ENCODE results near the gene FOXO3B.
"Not testable (repeated sequence)": the region's sequence is repeated elsewhere in the genome, so short reads cannot be mapped to it uniquely, and the experiment has no call there.

FOXO3B gene

DNA sequence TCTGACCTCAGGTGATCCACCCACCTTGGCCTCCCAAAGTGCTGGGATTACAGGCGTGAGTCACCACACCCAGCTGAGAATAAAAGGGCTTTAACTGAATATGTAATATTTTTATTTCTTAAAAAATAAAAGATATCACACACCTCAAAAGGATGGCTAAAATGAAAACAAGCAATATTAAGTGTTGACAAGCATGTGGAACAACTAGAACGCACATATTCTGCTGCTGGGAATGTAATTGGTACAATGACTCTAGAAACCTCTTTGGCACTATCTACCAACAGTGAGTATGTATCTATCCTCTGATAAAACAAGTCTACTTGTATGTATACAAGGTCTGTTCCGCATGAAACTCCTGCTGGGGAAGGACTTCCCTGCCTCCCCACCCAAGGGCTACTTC, 5.2 kb downstream of the FOXO3B start:
- H3K9ac ChIP-seq (ENCODE audit: low read depth, low read length); H3K27ac ChIP-seq (ENCODE audit: low read length); H3K79me2 ChIP-seq (ENCODE audit: insufficient read depth, low read length); H3K9me3 ChIP-seq (ENCODE audit: insufficient read depth, low read length, severe bottlenecking); H2AFZ ChIP-seq (ENCODE audit: low read depth, low read length); H3K4me1 ChIP-seq (ENCODE audit: insufficient read depth, low read length); ATAC-seq (ENCODE audit: insufficient read depth, low read depth); H3K4me3 ChIP-seq (ENCODE audit: low read depth in 1 of 2, low read length in 2 of 2); DNase-seq; H3K4me2 ChIP-seq (ENCODE audit: insufficient read depth, low read length); H4K20me1 ChIP-seq (ENCODE audit: insufficient read depth, low read length); H3K27me3 ChIP-seq (ENCODE audit: insufficient read depth, low read length, poor library complexity): not testable (repeated sequence)
- H3K36me3 ChIP-seq (ENCODE audit: insufficient read depth, low read length) = peaks cover 31% of the 10 kb centered on the region

- not testable (repeated sequence) for DNase-seq; H3K27me3 ChIP-seq (ENCODE audit: insufficient read depth, low read length, poor library complexity); H2AFZ ChIP-seq (ENCODE audit: low read depth, low read length); H3K4me2 ChIP-seq (ENCODE audit: insufficient read depth, low read length); H3K9ac ChIP-seq (ENCODE audit: low read depth, low read length); H3K4me1 ChIP-seq (ENCODE audit: insufficient read depth, low read length); ATAC-seq (ENCODE audit: insufficient read depth, low read depth); H3K79me2 ChIP-seq (ENCODE audit: insufficient read depth, low read length); H3K4me3 ChIP-seq (ENCODE audit: low read depth in 1 of 2, low read length in 2 of 2); H3K9me3 ChIP-seq (ENCODE audit: insufficient read depth, low read length, severe bottlenecking); H3K27ac ChIP-seq (ENCODE audit: low read length); H4K20me1 ChIP-seq (ENCODE audit: insufficient read depth, low read length)
- peaks cover 49% of the 10 kb centered on the region for H3K36me3 ChIP-seq (ENCODE audit: insufficient read depth, low read length)
Measured at GRCh38 chr17:18672395-18673227, 9.5 kb downstream of the FOXO3B start.

DNA sequence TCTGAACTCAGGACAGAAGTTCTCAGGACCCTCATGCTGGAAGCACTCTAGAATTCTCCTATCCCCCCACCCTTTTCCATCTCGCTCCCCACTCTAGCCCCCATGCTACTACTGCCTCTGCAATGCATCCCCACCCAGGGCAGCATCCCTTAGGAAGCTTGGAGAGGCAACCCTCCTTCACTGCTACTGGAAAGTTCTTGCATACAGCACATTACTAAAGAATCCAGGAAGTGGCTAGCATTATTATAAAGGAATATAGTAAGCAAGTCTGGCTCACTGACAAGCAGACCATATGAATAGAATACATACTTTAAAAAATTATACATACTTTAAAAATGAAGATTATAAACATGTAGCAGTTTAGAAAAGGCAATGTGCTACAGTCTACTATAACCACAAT, 13.5 kb downstream of the FOXO3B start:
- not testable (repeated sequence) for H3K27ac ChIP-seq (ENCODE audit: low read length); H2AFZ ChIP-seq (ENCODE audit: low read depth, low read length); H3K9me3 ChIP-seq (ENCODE audit: insufficient read depth, low read length, severe bottlenecking); H3K4me3 ChIP-seq (ENCODE audit: low read depth in 1 of 2, low read length in 2 of 2); DNase-seq; H3K79me2 ChIP-seq (ENCODE audit: insufficient read depth, low read length); ATAC-seq (ENCODE audit: insufficient read depth, low read depth); H3K4me2 ChIP-seq (ENCODE audit: insufficient read depth, low read length); H3K9ac ChIP-seq (ENCODE audit: low read depth, low read length); H3K27me3 ChIP-seq (ENCODE audit: insufficient read depth, low read length, poor library complexity); H3K4me1 ChIP-seq (ENCODE audit: insufficient read depth, low read length); H4K20me1 ChIP-seq (ENCODE audit: insufficient read depth, low read length)
- H3K36me3 ChIP-seq (ENCODE audit: insufficient read depth, low read length) = peaks cover 44% of the 10 kb centered on the region

DNA sequence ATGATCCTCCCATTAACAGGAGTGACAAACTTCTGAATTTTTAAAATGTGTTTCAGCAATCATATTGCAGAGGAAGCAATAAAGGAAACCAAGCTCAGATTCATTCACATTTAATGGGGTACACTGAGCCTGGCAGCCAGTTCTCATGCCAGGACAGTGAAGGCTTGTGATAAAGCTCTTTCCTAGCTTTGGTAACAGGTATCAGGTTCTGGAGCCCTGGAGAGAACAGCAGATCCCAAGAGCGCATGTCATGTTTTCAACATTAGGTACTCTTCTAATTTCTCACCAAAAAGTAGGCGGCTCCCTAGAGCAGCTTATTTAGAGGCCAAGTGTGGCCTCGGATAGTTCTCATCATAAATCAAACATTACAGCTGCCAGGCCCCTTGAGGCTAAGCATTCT, 14.6 kb downstream of the FOXO3B start:
- H3K9me3 ChIP-seq (ENCODE audit: insufficient read depth, low read length, severe bottlenecking) = peaks cover 13% of the 10 kb centered on the region
- not testable (repeated sequence) for H3K27me3 ChIP-seq (ENCODE audit: insufficient read depth, low read length, poor library complexity)

GRCh38 chr17:18666326-18666725, 15.8 kb downstream of the FOXO3B start:
- not testable (repeated sequence) for H3K27me3 ChIP-seq (ENCODE audit: insufficient read depth, low read length, poor library complexity); H3K27ac ChIP-seq (ENCODE audit: low read length); H3K79me2 ChIP-seq (ENCODE audit: insufficient read depth, low read length); H3K9ac ChIP-seq (ENCODE audit: low read depth, low read length); H4K20me1 ChIP-seq (ENCODE audit: insufficient read depth, low read length); DNase-seq; H3K4me3 ChIP-seq (ENCODE audit: low read depth in 1 of 2, low read length in 2 of 2); ATAC-seq (ENCODE audit: insufficient read depth, low read depth); H3K4me2 ChIP-seq (ENCODE audit: insufficient read depth, low read length); H2AFZ ChIP-seq (ENCODE audit: low read depth, low read length); H3K4me1 ChIP-seq (ENCODE audit: insufficient read depth, low read length)
- Histone ChIP-seq H3K9me3 (ENCODE audit: insufficient read depth, low read length, severe bottlenecking) (peaks cover 14% of the 10 kb centered on the region), H3K36me3 (ENCODE audit: insufficient read depth, low read length) (peaks cover 31% of the 10 kb centered on the region)

More for the DNA sequence above, 14.6 kb downstream of the FOXO3B start:
- not testable (repeated sequence) for H3K4me1 ChIP-seq (ENCODE audit: insufficient read depth, low read length); ATAC-seq (ENCODE audit: insufficient read depth, low read depth); H4K20me1 ChIP-seq (ENCODE audit: insufficient read depth, low read length); DNase-seq; H3K4me2 ChIP-seq (ENCODE audit: insufficient read depth, low read length); H3K4me3 ChIP-seq (ENCODE audit: low read depth in 1 of 2, low read length in 2 of 2); H3K9ac ChIP-seq (ENCODE audit: low read depth, low read length); H3K27ac ChIP-seq (ENCODE audit: low read length); H3K79me2 ChIP-seq (ENCODE audit: insufficient read depth, low read length); H2AFZ ChIP-seq (ENCODE audit: low read depth, low read length)
- peaks cover 40% of the 10 kb centered on the region for H3K36me3 ChIP-seq (ENCODE audit: insufficient read depth, low read length)

DNA sequence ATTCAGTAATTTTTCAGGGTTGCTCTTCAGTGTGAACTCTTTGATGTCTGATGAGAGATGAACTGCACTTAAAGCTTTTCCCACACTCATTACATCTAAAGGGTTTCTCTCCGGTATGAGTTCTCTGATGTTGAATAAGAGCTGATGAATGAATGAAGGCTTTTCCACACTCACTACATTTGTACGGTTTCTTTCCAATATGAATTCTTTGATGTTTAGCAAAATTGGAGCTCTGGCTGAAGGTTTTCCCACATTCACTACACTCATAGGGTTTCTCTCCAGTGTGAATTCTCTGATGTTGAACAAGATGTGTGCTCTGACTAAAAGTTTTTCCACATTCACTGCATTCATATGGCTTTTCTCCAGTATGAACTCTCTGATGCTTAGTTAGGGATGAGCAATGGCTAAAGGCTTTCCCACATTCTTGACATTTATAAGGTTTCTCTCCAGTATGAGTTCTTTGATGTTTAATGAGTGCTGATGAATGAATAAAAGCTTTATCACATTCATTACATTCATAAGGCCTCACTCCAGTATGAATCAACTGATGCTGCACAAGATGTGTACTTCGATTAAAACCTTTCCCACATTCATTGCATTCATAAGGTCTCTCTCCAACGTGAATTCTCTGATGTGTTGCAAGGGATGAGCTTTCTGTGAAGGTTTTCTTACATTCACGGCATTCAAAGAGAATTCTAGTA, 20.0 kb downstream of the FOXO3B start:
- H2AFZ ChIP-seq (ENCODE audit: low read depth, low read length); DNase-seq; H4K20me1 ChIP-seq (ENCODE audit: insufficient read depth, low read length); H3K9ac ChIP-seq (ENCODE audit: low read depth, low read length); H3K27ac ChIP-seq (ENCODE audit: low read length); ATAC-seq (ENCODE audit: insufficient read depth, low read depth); H3K27me3 ChIP-seq (ENCODE audit: insufficient read depth, low read length, poor library complexity); H3K4me1 ChIP-seq (ENCODE audit: insufficient read depth, low read length); H3K4me2 ChIP-seq (ENCODE audit: insufficient read depth, low read length); H3K4me3 ChIP-seq (ENCODE audit: low read depth in 1 of 2, low read length in 2 of 2); H3K36me3 ChIP-seq (ENCODE audit: insufficient read depth, low read length); H3K79me2 ChIP-seq (ENCODE audit: insufficient read depth, low read length): not testable (repeated sequence)
- peaks cover 17% of the 10 kb centered on the region for H3K9me3 ChIP-seq (ENCODE audit: insufficient read depth, low read length, severe bottlenecking)

DNA sequence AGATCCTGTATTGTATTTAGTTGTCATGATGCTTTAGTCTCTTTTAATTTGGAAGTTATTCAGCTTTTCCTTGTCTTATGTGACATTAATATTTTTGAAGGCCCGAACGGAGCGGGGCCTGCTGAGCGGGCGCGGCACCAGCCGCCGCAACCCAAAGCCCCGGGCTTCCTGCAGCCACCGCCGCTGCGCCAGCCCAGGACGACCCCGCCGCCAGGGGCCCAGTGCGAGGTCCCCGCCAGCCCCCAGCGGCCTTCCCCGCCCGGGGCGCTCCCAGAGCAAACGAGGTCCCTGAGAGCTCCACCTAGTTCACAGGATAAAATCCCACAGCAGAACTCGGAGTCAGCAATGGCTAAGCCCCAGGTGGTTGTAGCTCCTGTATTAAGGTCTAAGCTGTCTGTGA, 32.0 kb downstream of the FOXO3B start:
- H3K27ac ChIP-seq (ENCODE audit: low read length); H3K79me2 ChIP-seq (ENCODE audit: insufficient read depth, low read length); H3K27me3 ChIP-seq (ENCODE audit: insufficient read depth, low read length, poor library complexity); H3K4me3 ChIP-seq (ENCODE audit: low read depth in 1 of 2, low read length in 2 of 2); H3K4me1 ChIP-seq (ENCODE audit: insufficient read depth, low read length); H2AFZ ChIP-seq (ENCODE audit: low read depth, low read length); H3K9me3 ChIP-seq (ENCODE audit: insufficient read depth, low read length, severe bottlenecking); DNase-seq; H3K36me3 ChIP-seq (ENCODE audit: insufficient read depth, low read length); H3K4me2 ChIP-seq (ENCODE audit: insufficient read depth, low read length); H4K20me1 ChIP-seq (ENCODE audit: insufficient read depth, low read length); H3K9ac ChIP-seq (ENCODE audit: low read depth, low read length): not testable (repeated sequence)
- peak; percentile 77 for ATAC-seq (ENCODE audit: insufficient read depth, low read depth)

GRCh38 chr17:18644291-18644690, 37.8 kb downstream of the FOXO3B start, which contains the start of gene TBC1D28:
TSS of gene TBC1D28 (minus strand) at chr17:18644391. CDS start at chr17:18641352, 3,039 bp downstream.
- H2AFZ ChIP-seq (ENCODE audit: low read depth, low read length) = not testable (repeated sequence)

More at GRCh38 chr17:18644291-18644690, 37.8 kb downstream of the FOXO3B start, which contains the start of gene TBC1D28:
- not testable (repeated sequence) for H3K9ac ChIP-seq (ENCODE audit: low read depth, low read length); DNase-seq; H4K20me1 ChIP-seq (ENCODE audit: insufficient read depth, low read length); H3K9me3 ChIP-seq (ENCODE audit: insufficient read depth, low read length, severe bottlenecking); H3K27ac ChIP-seq (ENCODE audit: low read length); H3K4me1 ChIP-seq (ENCODE audit: insufficient read depth, low read length); H3K4me2 ChIP-seq (ENCODE audit: insufficient read depth, low read length); H3K79me2 ChIP-seq (ENCODE audit: insufficient read depth, low read length); H3K27me3 ChIP-seq (ENCODE audit: insufficient read depth, low read length, poor library complexity); H3K36me3 ChIP-seq (ENCODE audit: insufficient read depth, low read length); ATAC-seq (ENCODE audit: insufficient read depth, low read depth); H3K4me3 ChIP-seq (ENCODE audit: low read depth in 1 of 2, low read length in 2 of 2)
